Hepatocyte (in vitro differentiated cells): ENCODE results near the gene CPA5.

Experiments used
- EZH2 ChIP-seq: fragments of 200-600 bp; sonication (generic); IDR thresholded peaks from 2 replicates; pipeline ENCODE4 v1.6.1; 2016; ENCODE audit warnings: antibody characterized with exemption, mild to moderate bottlenecking, borderline replicate concordance
- EZH2phosphoT487 ChIP-seq: fragments of 200-600 bp; sonication (generic); IDR thresholded peaks from one replicate; pipeline ENCODE4 v1.6.1; 2018; ENCODE audit warnings: antibody characterized with exemption, mild to moderate bottlenecking, low read depth, moderate library complexity; ENCODE audit not compliant: unreplicated experiment, severe bottlenecking
- TF ChIP-seq, protein P1 (sequence below): fragments of 200-600 bp; sonication (generic); IDR thresholded peaks from 2 replicates; pipeline ENCODE4 v1.5.1; 2016; ENCODE audit warnings: antibody characterized with exemption, mild to moderate bottlenecking; ENCODE audit not compliant: poor library complexity

- TF ChIP-seq, protein P1, sequence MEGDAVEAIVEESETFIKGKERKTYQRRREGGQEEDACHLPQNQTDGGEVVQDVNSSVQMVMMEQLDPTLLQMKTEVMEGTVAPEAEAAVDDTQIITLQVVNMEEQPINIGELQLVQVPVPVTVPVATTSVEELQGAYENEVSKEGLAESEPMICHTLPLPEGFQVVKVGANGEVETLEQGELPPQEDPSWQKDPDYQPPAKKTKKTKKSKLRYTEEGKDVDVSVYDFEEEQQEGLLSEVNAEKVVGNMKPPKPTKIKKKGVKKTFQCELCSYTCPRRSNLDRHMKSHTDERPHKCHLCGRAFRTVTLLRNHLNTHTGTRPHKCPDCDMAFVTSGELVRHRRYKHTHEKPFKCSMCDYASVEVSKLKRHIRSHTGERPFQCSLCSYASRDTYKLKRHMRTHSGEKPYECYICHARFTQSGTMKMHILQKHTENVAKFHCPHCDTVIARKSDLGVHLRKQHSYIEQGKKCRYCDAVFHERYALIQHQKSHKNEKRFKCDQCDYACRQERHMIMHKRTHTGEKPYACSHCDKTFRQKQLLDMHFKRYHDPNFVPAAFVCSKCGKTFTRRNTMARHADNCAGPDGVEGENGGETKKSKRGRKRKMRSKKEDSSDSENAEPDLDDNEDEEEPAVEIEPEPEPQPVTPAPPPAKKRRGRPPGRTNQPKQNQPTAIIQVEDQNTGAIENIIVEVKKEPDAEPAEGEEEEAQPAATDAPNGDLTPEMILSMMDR = no peak
- TF ChIP-seq EZH2 (no peak), EZH2phosphoT487 (no peak)
Measured at GRCh38 chr7:130360518-130360917, 15.9 kb downstream of the CPA5 start.
